ENCODE measurements around the gene ZNF280D.

The ZNF280D gene

GRCh38 chr15:56628893-56629532 is 104.3 kb downstream of the ZNF280D start:
- no peak for DNase-seq (ENCODE audit: low read depth)

GRCh38 chr15:56619887-56620286 is 113.4 kb downstream of the ZNF280D start:
- DNase-seq (ENCODE audit: low read depth), result no peak

GRCh38 chr15:56617628-56618027 is 115.7 kb downstream of the ZNF280D start:
- no peak for DNase-seq (ENCODE audit: low read depth)

GRCh38 chr15:56616551-56616950 is 116.8 kb downstream of the ZNF280D start:
- no peak for DNase-seq (ENCODE audit: low read depth)

- DNase-seq (ENCODE audit: low read depth), result no peak
These were observed 119.5 kb downstream of the ZNF280D start for GRCh38 chr15:56613811-56614210.

GRCh38 chr15:56608993-56609392 is 124.3 kb downstream of the ZNF280D start:
- no peak for DNase-seq (ENCODE audit: low read depth)

- no peak for DNase-seq (ENCODE audit: low read depth)
These were observed 125.0 kb downstream of the ZNF280D start for GRCh38 chr15:56608140-56608778.

GRCh38 chr15:56602253-56602652 is 131.1 kb downstream of the ZNF280D start:
- DNase-seq (ENCODE audit: low read depth), result no peak

- DNase-seq (ENCODE audit: low read depth), result no peak
These were observed 132.9 kb downstream of the ZNF280D start for GRCh38 chr15:56600380-56600779.

GRCh38 chr15:56598991-56599390 is 134.3 kb downstream of the ZNF280D start:
- no peak for DNase-seq (ENCODE audit: low read depth)

- no peak for DNase-seq (ENCODE audit: low read depth)
These were observed 145.6 kb downstream of the ZNF280D start for GRCh38 chr15:56587686-56588085.

GRCh38 chr15:56586206-56586605 is 147.1 kb downstream of the ZNF280D start:
- no peak for DNase-seq (ENCODE audit: low read depth)

GRCh38 chr15:56582785-56583184 is 150.5 kb downstream of the ZNF280D start:
- no peak for DNase-seq (ENCODE audit: low read depth)

All from non-pigmented ciliary epithelial cell (primary cell).